ENCODE results near the gene CNTLN.

DNA sequence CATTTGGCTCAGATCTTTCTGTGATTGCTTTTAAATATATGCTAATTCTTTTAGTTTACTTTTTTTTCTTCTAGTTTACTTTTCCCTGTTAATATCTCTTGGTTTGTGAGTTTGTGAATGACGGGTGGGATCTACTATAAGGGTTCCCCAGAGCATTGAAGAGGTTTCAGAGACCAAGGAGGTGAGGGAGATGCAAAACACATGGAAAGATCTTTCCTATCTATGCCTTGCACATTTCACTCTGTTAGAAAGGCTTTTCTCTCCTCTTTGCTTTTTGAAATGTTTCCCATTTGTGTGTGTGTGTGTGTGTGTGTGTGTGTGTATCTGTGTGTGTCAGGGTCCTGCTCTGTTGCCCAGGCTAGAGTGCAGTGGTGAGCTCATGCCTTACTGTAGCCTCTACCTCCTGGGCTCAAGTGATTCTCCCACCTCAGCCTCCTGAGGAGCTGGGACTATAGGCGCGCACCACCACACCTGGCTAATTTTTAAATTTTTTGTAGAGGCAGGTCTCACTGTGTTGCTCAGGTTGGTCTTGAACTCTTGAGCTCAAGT is 50.7 kb downstream of the CNTLN start:
- TF ChIP-seq CTCF (conservative IDR thresholded peaks at IDR 0.05 in 1 of 2, IDR thresholded peaks at IDR 0.05 in 1 of 2; ENCODE audit: low read depth in 1 of 2, low read length in 2 of 2) = no peak
- no peak for TF ChIP-seq EZH2 (IDR thresholded peaks at IDR 0.05; ENCODE audit: low read length, missing control alignments)
